ENCODE measurements around the gene CALML4. TPM values are rescaled to one million over a fixed set of nuclear protein-coding genes. Genes with fewer than 3 reads are reported as not detected.

Gene CALML4
- total RNA-seq, 2 experiments from 2014 or later, result 6.9 to 7.3 TPM

- DNase-seq (no peak), ATAC-seq (no peak)
- Mint-ChIP-seq H3K36me3 (ENCODE audit: low read depth) (peaks cover 46% of the 10 kb centered on the region), H3K27ac (peak overlapping the region; percentile 81), H3K9me3 (no peaks in the 10 kb centered on the region), H3K4me3 (no peak overlapping the region), H3K4me1 (ENCODE audit: low read depth) (peaks cover 7% of the 10 kb centered on the region), H3K27me3 (no peaks in the 10 kb centered on the region)
- intact Hi-C loops (cut with micrococcal nuclease), result no loop called here
- no peak for TF ChIP-seq CTCF (IDR thresholded peaks at IDR 0.05)
- CTCF ChIA-PET, result no interaction called here
- POLR2A ChIA-PET, result interaction anchor here (0.6 to 0.7 kb wide), 2 partner anchors 31 to 35 kb away, joined by 3 read pairs; no protein-coding TSS in a partner anchor
Measured at GRCh38 chr15:68184616-68185480, 20.3 kb downstream of the CALML4 start.

DNA sequence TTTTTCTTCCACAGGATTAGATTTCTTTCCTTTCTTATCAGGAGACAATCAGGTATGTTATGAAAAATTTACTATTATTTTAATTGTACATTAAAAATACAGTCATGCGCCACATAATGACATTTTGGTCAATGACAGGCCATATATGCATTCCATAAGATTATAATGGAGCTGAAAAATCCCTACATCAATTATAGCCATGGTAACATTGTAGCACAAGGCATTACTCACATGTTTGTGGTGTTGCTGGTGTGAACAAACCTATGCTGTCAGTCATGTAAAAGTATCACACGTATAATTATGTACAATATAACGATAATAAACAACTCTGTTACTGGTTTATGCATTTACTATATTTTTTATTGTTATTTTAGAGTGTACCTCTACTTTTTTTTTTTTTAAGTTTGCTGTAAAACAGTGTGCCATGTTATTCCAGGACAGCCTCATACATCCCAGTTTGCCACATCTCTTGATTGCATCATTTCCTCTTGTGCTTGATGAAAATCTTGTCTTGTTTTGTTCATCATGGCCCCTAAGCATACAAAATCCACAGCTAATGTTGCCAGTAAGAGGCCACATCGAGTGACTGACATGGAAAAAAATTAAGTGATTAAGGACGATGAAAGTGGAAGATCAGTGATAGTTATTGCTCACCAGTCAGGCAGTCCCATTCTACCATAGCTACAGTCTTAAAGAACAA, 21.4 kb downstream of the CALML4 start:
- peaks cover 40% of the 10 kb centered on the region for H3K36me3 Mint-ChIP-seq (ENCODE audit: low read depth)
- no peaks in the 10 kb centered on the region for H3K9me3 Mint-ChIP-seq
- ATAC-seq (no peak), DNase-seq (no peak)
- POLR2A ChIA-PET, result interaction anchor here (0.7 kb wide), 1 partner anchor 36 kb away, joined by 3 read pairs; no protein-coding TSS in a partner anchor
- CTCF ChIA-PET, result interaction anchor here (1.9 kb wide), 1 partner anchor 11 kb away, joined by 5 read pairs; no protein-coding TSS in a partner anchor
- intact Hi-C loops (cut with micrococcal nuclease), result no loop called here
- peaks cover 8% of the 10 kb centered on the region for H3K4me1 Mint-ChIP-seq (ENCODE audit: low read depth)
- peak overlapping the region; percentile 81 for H3K27ac Mint-ChIP-seq
- no peak overlapping the region for H3K4me3 Mint-ChIP-seq
- TF ChIP-seq CTCF (IDR thresholded peaks at IDR 0.05), result no peak
- H3K27me3 Mint-ChIP-seq, result no peaks in the 10 kb centered on the region

DNA sequence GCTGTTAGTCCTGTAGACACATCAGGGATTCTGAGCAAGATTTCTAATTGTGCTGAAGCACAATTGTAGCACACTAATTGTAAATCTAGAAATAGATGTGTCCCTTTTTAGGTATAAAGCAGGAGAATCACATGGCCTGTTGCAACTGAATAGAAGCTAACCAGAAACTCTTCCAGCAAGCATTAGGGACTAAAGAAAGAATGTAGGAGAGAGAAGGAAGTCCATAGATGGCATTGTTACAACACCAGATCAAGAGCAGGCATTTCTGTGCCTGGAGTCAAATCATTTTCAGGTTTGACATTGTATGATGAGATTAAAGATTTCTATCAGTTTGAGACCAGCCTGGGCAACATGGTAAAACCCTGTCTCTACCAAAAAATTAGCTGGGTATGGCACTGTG, 27.4 kb downstream of the CALML4 start:
- intact Hi-C loops (cut with micrococcal nuclease), result no loop called here
- no peak for TF ChIP-seq CTCF (IDR thresholded peaks at IDR 0.05)
- Mint-ChIP-seq H3K9me3 (no peaks in the 10 kb centered on the region), H3K4me3 (no peak overlapping the region), H3K27me3 (no peaks in the 10 kb centered on the region), H3K36me3 (ENCODE audit: low read depth) (peaks cover 25% of the 10 kb centered on the region), H3K4me1 (ENCODE audit: low read depth) (peaks cover 6% of the 10 kb centered on the region), H3K27ac (no peak overlapping the region)
- CTCF ChIA-PET, result interaction anchor here (1.2 kb wide), 1 partner anchor 25 kb away, joined by 3 read pairs; no protein-coding TSS in a partner anchor
- POLR2A ChIA-PET, result no interaction called here
- ATAC-seq (no peak), DNase-seq (no peak)

GRCh38 chr15:68176601-68177000, 28.5 kb downstream of the CALML4 start:
- no peak for TF ChIP-seq CTCF (IDR thresholded peaks at IDR 0.05)
- H3K9me3 Mint-ChIP-seq, result no peaks in the 10 kb centered on the region
- H3K27ac Mint-ChIP-seq, result no peak overlapping the region
- ChIA-PET CTCF (no interaction called here), POLR2A (interaction anchor here (1.4 kb wide), 1 partner anchor 9 kb away, joined by 3 read pairs; no protein-coding TSS in a partner anchor)
- ATAC-seq, result no peak
- H3K4me3 Mint-ChIP-seq, result no peak overlapping the region
- intact Hi-C loops (cut with micrococcal nuclease), result no loop called here
- H3K27me3 Mint-ChIP-seq, result no peaks in the 10 kb centered on the region
- peaks cover 30% of the 10 kb centered on the region for H3K36me3 Mint-ChIP-seq (ENCODE audit: low read depth)
- peaks cover 6% of the 10 kb centered on the region for H3K4me1 Mint-ChIP-seq (ENCODE audit: low read depth)
- no peak for DNase-seq

Data from activated CD8-positive, alpha-beta T cell treated with anti-CD3 and anti-CD28 coated beads for 36 hours (primary cell).